Activated naive CD8-positive, alpha-beta T cell treated with anti-CD3 and anti-CD28 coated beads, Interleukin-2, amount 10 ng/mL, durations not matched to agents 7 days and 5 days (primary cell): Measurements from ENCODE around the gene CENPO. TPM values are rescaled to one million over a fixed set of nuclear protein-coding genes. Genes with fewer than 3 reads are reported as not detected.

ENCODE experiments used
- ATAC-seq: fragments of 150-1000 bp; cut with Tn5 transposase; one replicate; pipeline ENCODE4 v1.10.0; 2021; ENCODE audit warnings: low read depth, moderate library complexity
- POLR2A ChIA-PET: fragments of 350-600 bp; sonication (Branson Sonifier 250); formaldehyde crosslinking; loops from one replicate; lab custom pipeline; 2021; ENCODE audit warnings: antibody characterized with exemption; lab: Charles Lee
- DNase-seq: peaks from one replicate; pipeline ENCODE4 v3.0.0; 2021
- H3K27ac Mint-ChIP-seq: one replicate; pipeline ENCODE4 v1.8.0; 2022; ENCODE audit warnings: mild to moderate bottlenecking, mixed read lengths
- H3K27me3 Mint-ChIP-seq: one replicate; pipeline ENCODE4 v1.8.0; 2022; ENCODE audit warnings: mild to moderate bottlenecking, moderate library complexity, mixed read lengths
- H3K36me3 Mint-ChIP-seq: one replicate; pipeline ENCODE4 v1.8.0; 2021; ENCODE audit warnings: mild to moderate bottlenecking, mixed read lengths
- H3K4me1 Mint-ChIP-seq: one replicate; pipeline ENCODE4 v1.8.0; 2021; ENCODE audit warnings: mixed read lengths
- H3K4me3 Mint-ChIP-seq: one replicate; pipeline ENCODE4 v1.8.0; 2022; ENCODE audit warnings: mild to moderate bottlenecking, moderate library complexity, mixed read lengths
- H3K9me3 Mint-ChIP-seq: one replicate; pipeline ENCODE4 v1.8.0; 2021; ENCODE audit warnings: mixed read lengths
- total RNA-seq, 2 experiments: library from RNA; stranded (reverse); gene quantifications; one replicate each; pipeline ENCODE4 v1.2.3, GENCODE V29; 2021

The CENPO gene, protein sequence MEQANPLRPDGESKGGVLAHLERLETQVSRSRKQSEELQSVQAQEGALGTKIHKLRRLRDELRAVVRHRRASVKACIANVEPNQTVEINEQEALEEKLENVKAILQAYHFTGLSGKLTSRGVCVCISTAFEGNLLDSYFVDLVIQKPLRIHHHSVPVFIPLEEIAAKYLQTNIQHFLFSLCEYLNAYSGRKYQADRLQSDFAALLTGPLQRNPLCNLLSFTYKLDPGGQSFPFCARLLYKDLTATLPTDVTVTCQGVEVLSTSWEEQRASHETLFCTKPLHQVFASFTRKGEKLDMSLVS
- total RNA-seq = 10 to 100 TPM; 38.8 to 39.0 TPM

DNA sequence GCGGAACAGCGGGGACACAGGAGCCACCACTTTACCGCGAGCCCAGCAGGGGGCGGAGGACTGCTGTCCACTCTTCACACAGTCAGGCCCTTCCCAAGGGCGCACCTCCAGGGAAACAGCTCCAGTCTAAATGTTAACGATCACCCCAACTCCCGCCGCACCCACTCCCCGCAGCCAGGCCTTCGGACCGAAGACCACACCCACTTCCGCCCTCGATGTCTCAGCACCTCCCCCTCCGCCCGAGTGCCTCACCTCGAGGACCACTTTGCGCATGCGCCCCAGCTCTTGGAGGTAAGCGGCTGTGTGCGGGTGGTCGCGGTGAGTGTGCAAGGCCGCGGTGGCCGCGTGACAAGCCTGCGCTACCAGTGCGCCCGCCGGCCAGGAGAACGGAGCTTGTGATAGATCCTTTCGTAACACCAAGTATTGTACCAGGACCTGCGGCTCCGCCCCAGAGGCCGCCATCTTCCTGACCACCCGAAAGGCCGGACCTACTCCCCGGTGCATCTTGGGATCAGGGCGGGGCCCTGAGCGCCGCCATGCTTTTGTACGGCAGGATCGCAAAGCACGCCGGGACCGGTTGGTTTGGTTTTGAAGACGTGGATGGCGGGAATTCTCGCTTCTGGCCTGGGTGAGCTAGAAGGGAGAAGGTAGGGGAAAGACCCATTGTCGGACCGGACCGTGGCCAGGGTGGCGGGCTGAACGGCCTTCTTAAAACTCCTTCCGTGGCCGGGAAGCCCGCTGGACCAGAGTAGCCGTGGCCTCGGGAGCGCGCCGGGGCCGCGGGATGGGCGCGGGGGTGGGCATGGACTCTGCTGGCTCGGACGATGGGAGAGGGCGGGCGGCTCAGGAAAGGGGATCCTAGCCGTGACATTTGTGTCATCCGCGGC is at the start of gene CENPO, which contains the start of gene PTRHD1:
CENPO (plus strand) TSS at position 552 of the 887 bp plus-strand sequence. CDS start 495 bp downstream, outside the sequence.
PTRHD1 (minus strand) TSS at position 518 of the 887 bp plus-strand sequence; CDS start at position 504, 14 bp downstream.
- peaks cover 35% of the 10 kb centered on the region for H3K36me3 Mint-ChIP-seq
- ATAC-seq = peak; percentile 97

DNA sequence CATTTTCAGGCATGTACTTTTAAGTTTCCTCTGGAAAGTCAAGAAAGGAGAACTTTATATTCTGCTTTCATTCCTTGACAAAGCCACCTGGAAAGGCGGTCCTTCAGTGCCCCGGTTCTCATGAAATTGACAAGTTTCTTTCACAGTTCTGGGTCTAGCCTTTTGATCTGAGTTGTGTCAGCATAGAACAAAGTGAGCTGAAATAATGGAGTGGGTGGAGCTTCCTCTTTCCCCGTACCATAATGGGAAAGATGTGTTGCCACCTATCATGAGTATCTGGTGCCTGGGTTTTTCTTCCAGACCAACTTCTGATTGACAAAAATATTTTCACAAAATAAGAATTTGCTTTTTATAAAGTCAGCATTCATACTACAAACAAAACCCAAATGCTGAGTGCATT is 49.3 kb upstream of the CENPO start:
- ATAC-seq (no peak), DNase-seq (no peak)
- POLR2A ChIA-PET = no interaction called here
- Mint-ChIP-seq H3K36me3 (peaks cover 11% of the 10 kb centered on the region), H3K27ac (no peak overlapping the region), H3K4me3 (no peak overlapping the region), H3K4me1 (no peaks in the 10 kb centered on the region), H3K9me3 (no peaks in the 10 kb centered on the region), H3K27me3 (no peaks in the 10 kb centered on the region)

More for the DNA sequence above, at the start of gene CENPO, which contains the start of gene PTRHD1:
- Mint-ChIP-seq H3K4me3 (peak within 1 kb of the TSS; percentile 96), H3K27ac (peak within 1 kb of the TSS; percentile 100), H3K4me1 (peaks cover 33% of the 10 kb centered on the region), H3K9me3 (no peaks in the 10 kb centered on the region), H3K27me3 (peaks cover 1% of the 10 kb centered on the region)
- POLR2A ChIA-PET = interaction anchor here (0.6 to 2.0 kb wide), 11 partner anchors 10 to 867 kb away, joined by 3 to 14 read pairs (median 3); partner anchors contain the start of genes ITSN2 and NCOA1
- DNase-seq = peak; percentile 94

DNA sequence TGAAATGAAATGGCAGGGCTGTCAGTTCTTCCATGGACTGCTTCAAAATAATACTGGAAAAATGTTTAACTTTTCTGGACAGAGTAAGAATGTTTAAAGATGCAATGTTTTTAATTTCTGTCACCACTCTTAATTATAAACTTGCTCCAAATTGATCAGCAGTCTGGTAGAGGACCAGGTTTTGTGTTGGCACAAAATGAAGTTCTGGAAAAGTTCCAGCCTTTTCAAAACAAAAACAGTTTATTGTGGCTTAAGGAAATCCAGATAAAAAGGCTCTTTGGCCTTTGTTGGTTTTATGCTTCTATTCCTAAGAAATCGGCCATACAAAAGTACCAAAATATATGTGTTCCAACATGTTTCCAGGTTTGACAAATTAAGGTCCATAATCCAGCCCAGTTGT is 48.9 kb upstream of the CENPO start:
- ATAC-seq = no peak
- H3K27ac Mint-ChIP-seq = no peak overlapping the region

DNA sequence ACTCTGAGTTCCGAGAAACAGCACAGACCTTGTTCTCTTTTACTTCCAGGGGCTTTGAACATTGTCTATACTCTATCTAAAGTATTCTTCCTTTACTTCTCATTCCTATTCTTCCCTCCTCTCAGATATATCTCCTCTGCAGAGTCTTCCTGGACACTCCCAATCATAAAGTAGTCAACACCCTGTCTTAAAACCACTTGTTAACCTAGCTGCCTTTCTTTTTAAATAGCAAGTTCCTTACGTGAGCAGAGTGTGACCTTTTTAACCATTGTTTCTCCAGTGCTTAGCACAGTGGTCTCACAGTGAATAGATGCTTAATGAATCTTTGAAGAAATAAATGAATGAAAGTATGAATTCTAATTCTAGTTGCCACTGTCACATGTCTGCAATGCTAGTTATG is 47.4 kb upstream of the CENPO start:
- Mint-ChIP-seq H3K27ac (no peak overlapping the region), H3K36me3 (peaks cover 14% of the 10 kb centered on the region), H3K27me3 (no peaks in the 10 kb centered on the region), H3K9me3 (no peaks in the 10 kb centered on the region), H3K4me3 (no peak overlapping the region), H3K4me1 (peaks cover 2% of the 10 kb centered on the region)
- POLR2A ChIA-PET = no interaction called here
- DNase-seq = no peak
- ATAC-seq = no peak

More for the DNA sequence above, 48.9 kb upstream of the CENPO start:
- H3K27me3 Mint-ChIP-seq = no peaks in the 10 kb centered on the region
- peaks cover 2% of the 10 kb centered on the region for H3K4me1 Mint-ChIP-seq
- POLR2A ChIA-PET = no interaction called here
- DNase-seq = no peak
- H3K4me3 Mint-ChIP-seq = no peak overlapping the region
- no peaks in the 10 kb centered on the region for H3K9me3 Mint-ChIP-seq
- peaks cover 13% of the 10 kb centered on the region for H3K36me3 Mint-ChIP-seq

DNA sequence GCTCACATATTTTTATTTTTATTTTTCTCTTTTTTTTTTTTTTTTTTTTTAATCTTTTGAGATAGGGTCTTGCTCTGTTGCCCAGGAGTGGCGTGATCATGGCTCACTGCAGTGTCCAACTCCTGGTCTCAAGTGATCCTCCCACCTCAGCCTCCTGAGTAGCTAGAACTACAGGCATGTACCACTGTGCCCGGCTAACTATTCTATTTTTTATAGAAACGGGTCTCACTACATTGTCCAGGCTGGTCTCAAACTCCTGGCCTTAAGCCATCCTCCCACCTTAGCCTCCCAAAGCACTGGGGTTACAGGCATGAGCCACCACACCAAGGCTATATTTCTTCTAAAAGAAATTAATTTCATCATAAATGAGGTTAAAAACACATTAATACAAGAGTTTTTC is 45.9 kb upstream of the CENPO start:
- H3K36me3 Mint-ChIP-seq = peaks cover 9% of the 10 kb centered on the region
- H3K4me3 Mint-ChIP-seq = no peak overlapping the region
- DNase-seq (no peak), ATAC-seq (no peak)
- POLR2A ChIA-PET = interaction anchor here (0.7 kb wide), 1 partner anchor 1637 kb away, joined by 7 read pairs; no protein-coding TSS in a partner anchor
- H3K9me3 Mint-ChIP-seq = no peaks in the 10 kb centered on the region
- H3K4me1 Mint-ChIP-seq = peaks cover 2% of the 10 kb centered on the region
- H3K27ac Mint-ChIP-seq = no peak overlapping the region
- H3K27me3 Mint-ChIP-seq = no peaks in the 10 kb centered on the region

DNA sequence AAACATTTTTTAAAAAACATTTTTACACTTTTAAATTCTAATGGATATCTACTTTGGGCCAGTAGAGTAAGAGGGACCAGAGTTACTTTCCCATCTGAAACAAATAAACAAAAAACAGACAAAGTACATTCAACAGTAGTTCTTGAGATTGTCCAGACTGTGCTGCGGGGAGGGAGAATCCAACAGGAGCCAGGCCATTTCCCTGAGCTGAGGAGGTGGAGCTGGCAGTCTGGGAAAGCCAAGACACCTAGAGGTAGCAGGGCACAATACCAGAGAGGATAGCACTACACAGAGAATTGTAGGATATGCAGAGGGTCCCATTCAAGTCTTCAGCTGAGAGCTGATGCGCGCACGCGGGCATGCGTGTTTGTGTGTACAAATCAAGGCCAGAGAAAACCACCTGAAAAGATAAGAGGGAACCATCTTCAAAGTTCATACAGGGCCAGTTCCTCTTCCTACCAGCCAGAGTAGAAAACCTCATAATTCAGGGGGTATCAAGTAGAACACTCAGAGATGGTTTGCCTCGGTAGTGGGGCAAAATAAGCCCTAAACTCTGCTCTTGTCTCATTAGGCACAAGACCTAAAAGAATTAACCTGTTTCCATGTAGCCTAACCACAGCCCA is 44.0 kb upstream of the CENPO start:
- H3K27me3 Mint-ChIP-seq = no peaks in the 10 kb centered on the region
- no peak overlapping the region for H3K4me3 Mint-ChIP-seq
- POLR2A ChIA-PET = no interaction called here
- DNase-seq (no peak), ATAC-seq (no peak)
- H3K27ac Mint-ChIP-seq = no peak overlapping the region
- peaks cover 6% of the 10 kb centered on the region for H3K36me3 Mint-ChIP-seq
- no peaks in the 10 kb centered on the region for H3K9me3 Mint-ChIP-seq
- H3K4me1 Mint-ChIP-seq = peaks cover 2% of the 10 kb centered on the region

DNA sequence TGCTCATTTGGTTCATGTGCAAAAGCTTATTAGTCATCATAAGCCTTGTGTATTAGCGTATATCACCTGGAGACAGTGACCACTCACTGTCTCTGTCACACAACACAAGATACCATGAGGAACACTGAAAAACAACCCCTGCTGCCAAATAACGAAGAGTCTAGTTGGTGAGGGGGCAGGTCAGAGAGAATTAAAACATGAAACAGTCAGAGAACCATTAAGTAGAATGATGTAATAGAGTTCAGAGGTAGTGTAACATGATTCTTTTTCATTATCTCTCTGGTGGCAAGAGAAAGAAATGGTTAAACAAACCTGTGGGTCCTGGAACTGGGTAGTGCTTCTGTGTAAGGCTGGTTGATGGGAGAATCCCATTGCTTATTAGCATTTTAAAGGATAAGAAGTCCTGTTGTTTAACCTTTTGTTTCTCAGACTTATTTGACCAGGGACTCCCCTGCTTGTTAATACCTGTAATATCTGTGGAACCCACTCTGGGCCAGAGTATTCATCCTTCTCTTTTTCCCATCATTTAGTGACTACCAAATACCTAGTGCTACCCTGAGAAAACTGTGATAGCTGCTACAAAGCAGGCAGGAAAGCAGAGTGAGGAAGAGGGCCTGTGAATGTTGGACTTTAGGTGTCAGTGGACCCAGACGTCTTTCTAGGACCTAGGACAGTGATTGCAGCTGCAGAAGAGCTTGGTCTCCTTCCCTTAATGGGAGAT is 38.1 kb upstream of the CENPO start:
- H3K4me3 Mint-ChIP-seq = no peak overlapping the region
- POLR2A ChIA-PET = no interaction called here
- no peak overlapping the region for H3K27ac Mint-ChIP-seq
- H3K9me3 Mint-ChIP-seq = no peaks in the 10 kb centered on the region
- DNase-seq (no peak), ATAC-seq (no peak)
- no peaks in the 10 kb centered on the region for H3K4me1 Mint-ChIP-seq
- no peaks in the 10 kb centered on the region for H3K27me3 Mint-ChIP-seq
- peaks cover 7% of the 10 kb centered on the region for H3K36me3 Mint-ChIP-seq

DNA sequence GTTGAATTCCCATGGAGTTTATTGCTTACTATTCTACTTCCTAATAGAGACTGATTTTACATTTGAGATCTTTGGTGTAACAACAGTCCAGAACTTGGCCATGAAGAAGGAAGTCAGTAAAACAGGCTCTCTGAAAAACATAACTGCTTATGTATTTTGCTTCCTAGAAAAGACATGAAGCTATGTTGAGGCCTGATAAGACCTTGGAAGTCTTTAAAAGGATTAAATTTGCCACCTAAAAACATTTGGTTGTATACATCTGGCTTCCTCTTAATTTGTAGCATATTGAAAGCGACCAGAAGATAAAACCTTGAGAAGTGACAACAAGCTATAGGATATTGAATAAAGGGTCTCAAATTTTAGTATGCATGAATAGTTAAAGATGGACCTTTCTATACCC is 36.4 kb upstream of the CENPO start:
- peaks cover 5% of the 10 kb centered on the region for H3K36me3 Mint-ChIP-seq
- H3K27me3 Mint-ChIP-seq = no peaks in the 10 kb centered on the region
- H3K4me3 Mint-ChIP-seq = no peak overlapping the region
- POLR2A ChIA-PET = no interaction called here
- no peaks in the 10 kb centered on the region for H3K9me3 Mint-ChIP-seq
- H3K27ac Mint-ChIP-seq = no peak overlapping the region
- DNase-seq = no peak
- H3K4me1 Mint-ChIP-seq = no peaks in the 10 kb centered on the region
- ATAC-seq = no peak

DNA sequence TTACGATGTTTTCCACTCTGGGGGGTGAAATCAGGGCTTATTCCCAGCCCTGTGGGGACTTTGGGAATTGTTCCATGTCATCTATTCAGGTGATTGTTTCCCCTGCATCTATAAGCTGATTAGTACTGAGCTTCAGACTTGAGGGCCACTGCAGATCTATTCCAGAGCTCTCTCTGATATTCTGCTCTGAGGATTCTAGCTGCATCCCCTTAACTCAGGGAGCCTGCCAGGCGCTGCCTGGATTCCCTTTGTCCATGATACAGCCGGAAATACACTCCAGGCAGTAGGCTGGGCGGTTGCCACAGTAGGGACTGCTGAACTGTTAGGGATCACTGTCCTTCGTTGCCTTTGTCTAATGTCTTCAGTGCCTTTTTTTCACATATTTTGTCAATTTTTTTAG is 31.4 kb upstream of the CENPO start:
- Mint-ChIP-seq H3K9me3 (no peaks in the 10 kb centered on the region), H3K27ac (no peak overlapping the region), H3K4me3 (no peak overlapping the region), H3K27me3 (no peaks in the 10 kb centered on the region), H3K4me1 (peaks cover 7% of the 10 kb centered on the region), H3K36me3 (peaks cover 17% of the 10 kb centered on the region)
- no peak for ATAC-seq
- DNase-seq = no peak
- POLR2A ChIA-PET = no interaction called here

DNA sequence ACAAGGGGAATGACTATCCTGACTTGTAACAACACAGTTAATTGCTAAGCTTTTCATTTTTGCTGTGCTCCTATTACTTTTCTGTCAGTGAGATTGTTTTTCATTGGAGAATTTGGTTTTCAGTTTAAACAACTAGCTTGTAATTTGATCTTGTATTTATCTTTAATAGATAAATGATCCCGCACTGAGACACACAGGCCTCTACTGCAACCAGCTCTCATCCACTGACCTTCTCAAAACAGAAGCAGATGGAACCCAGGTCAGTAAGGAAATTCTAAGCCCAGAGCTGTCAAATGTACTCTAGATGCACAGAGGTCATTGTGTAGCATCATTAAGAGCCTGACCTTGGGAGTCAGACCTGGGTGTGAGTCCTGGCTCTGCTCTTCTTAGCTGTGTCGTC is 30.7 kb upstream of the CENPO start:
- no peak for DNase-seq
- H3K27me3 Mint-ChIP-seq = no peaks in the 10 kb centered on the region
- H3K27ac Mint-ChIP-seq = no peak overlapping the region
- no peak for ATAC-seq
- H3K4me3 Mint-ChIP-seq = no peak overlapping the region
- POLR2A ChIA-PET = no interaction called here
- no peaks in the 10 kb centered on the region for H3K9me3 Mint-ChIP-seq
- peaks cover 7% of the 10 kb centered on the region for H3K4me1 Mint-ChIP-seq
- peaks cover 19% of the 10 kb centered on the region for H3K36me3 Mint-ChIP-seq

DNA sequence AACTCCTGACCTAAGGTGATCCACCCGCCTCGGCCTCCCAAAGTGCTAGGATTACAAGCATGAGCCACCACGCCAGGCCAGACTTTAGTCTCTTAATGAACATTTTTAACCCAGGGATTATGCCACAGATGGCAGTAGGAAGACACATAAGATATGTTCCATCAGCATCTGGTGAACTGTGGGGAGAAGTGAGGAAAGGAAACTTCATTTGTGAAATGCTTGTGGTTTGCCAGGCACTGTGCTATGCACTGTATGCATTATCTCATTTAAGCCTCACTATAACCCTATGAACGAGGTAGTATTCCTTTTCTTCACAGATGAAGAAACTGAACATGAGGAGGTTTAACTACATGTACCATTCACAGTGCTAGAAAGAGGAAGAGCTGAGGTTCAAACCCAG is 29.4 kb upstream of the CENPO start:
- no peak for DNase-seq
- H3K27ac Mint-ChIP-seq = no peak overlapping the region
- POLR2A ChIA-PET = no interaction called here
- no peaks in the 10 kb centered on the region for H3K27me3 Mint-ChIP-seq
- H3K4me1 Mint-ChIP-seq = peaks cover 7% of the 10 kb centered on the region
- no peaks in the 10 kb centered on the region for H3K9me3 Mint-ChIP-seq
- H3K36me3 Mint-ChIP-seq = peaks cover 16% of the 10 kb centered on the region
- no peak overlapping the region for H3K4me3 Mint-ChIP-seq
- no peak for ATAC-seq

DNA sequence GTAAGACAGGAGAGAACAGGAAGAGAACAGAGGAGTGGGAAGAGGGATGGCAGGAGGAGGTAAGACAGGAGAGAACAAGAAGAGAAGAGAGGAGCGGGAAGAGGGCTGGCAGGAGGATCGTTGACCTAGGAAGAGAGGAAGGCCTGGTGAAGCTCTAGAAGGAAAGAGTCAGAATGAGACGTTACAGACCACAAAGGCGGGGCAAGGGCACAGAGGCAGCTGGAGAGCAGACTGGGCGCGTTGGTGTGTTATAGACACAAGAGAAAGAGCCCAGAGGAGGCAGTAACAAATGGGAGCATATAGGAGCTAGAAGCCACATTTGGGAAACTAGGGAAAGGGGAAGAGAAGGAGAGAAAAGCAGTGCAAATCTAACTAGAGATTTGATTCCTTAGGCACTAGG is 26.6 kb upstream of the CENPO start:
- Mint-ChIP-seq H3K9me3 (no peaks in the 10 kb centered on the region), H3K27ac (no peak overlapping the region), H3K36me3 (peaks cover 21% of the 10 kb centered on the region), H3K27me3 (no peaks in the 10 kb centered on the region), H3K4me1 (peaks cover 8% of the 10 kb centered on the region), H3K4me3 (no peak overlapping the region)
- POLR2A ChIA-PET = no interaction called here
- DNase-seq (no peak), ATAC-seq (no peak)

DNA sequence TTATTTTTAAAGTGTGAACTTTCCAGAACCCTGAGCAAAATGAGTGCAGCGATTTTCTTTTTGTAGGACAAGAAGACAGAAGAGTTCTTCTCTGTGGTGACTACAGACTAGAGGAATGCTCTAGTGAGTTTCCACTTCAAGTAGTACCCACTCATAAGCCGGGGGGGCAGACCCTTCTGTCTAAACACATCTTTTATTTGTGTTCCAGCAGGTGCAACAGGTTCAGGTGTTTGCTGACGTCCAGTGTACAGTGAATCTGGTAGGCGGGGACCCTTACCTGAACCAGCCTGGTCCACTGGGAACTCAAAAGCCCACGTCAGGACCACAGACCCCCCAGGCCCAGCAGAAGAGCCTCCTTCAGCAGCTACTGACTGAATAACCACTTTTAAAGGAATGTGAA is 25.2 kb upstream of the CENPO start:
- Mint-ChIP-seq H3K4me1 (peaks cover 10% of the 10 kb centered on the region), H3K4me3 (no peak overlapping the region), H3K9me3 (no peaks in the 10 kb centered on the region), H3K36me3 (peaks cover 21% of the 10 kb centered on the region), H3K27ac (no peak overlapping the region), H3K27me3 (no peaks in the 10 kb centered on the region)
- ATAC-seq (no peak), DNase-seq (no peak)
- POLR2A ChIA-PET = no interaction called here
